Measurements from ENCODE around the gene ALDH16A1. TPM values are rescaled to one million over a fixed set of nuclear protein-coding genes. Genes with fewer than 3 reads are reported as not detected.

Gene ALDH16A1
- total and polyA plus RNA-seq, 2 of the 4 experiments (the other 2 are of a cell fraction), result 10.4 to 12.9 TPM

DNA sequence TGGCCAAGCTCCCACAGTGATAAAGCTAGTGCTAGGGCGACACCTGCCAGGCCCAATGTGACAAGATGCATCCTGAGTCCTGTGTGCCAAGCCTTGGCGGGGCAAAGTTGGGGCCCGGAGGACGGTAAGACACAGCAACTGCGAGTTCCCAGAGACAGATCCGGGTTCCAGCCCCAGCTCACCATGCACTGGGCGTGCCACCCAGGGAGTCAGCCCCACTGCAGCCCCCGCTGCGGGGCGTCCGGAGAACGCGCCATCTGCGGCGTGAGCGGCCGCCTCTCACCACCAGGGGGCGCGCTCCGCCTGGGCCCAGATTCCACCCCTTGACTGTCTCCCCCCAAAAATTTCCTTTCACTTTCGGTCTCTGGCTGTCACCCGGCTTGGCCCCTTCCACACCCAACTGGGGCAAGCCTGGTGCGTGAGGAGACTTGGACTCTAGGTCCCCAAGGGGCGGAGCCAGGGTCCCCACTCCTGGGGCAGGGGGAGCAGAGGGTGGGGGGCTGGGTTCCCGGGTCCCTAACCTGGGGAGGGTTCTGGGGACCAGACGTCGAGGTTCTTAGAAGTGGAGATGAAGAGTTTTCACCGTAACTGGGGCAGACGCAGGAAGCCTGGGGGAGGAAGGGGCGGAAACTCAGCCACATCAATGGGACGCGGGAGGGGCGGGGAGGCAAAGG, 21.0 kb downstream of the ALDH16A1 start, which contains the start of gene FLT3LG:
Gene FLT3LG, plus strand, starts transcription at position 348 of the 674 bp plus-strand sequence. CDS start 425 bp downstream, outside the sequence.
- H3K4me3 ChIP-seq (ENCODE audit: insufficient read depth, low read depth, low read length), result peak within 1 kb of the TSS; percentile 59
- H3K56ac ChIP-seq (ENCODE audit: extremely low read depth, insufficient read depth, low read length), result peak within 1 kb of the TSS; percentile 40
- H4K91ac ChIP-seq (ENCODE audit: insufficient read depth, low read depth, low read length), result peak within 1 kb of the TSS; percentile 81
- intact Hi-C loops (cut with micrococcal nuclease), result loop anchor here (1.0 kb wide), 2 partner anchors 73 to 96 kb away; no protein-coding TSS in a partner anchor
- H3K27ac ChIP-seq (ENCODE audit: insufficient read depth, low read length), result peak within 1 kb of the TSS; percentile 49
- peak within 1 kb of the TSS; percentile 92 for H3K14ac ChIP-seq (replicated peaks; ENCODE audit: low read depth, low read length)
- peaks cover 0 to 8% of the 10 kb centered on the region in 2 experiments; a peak in 2 of 4 replicates for H3K79me1 ChIP-seq (ENCODE audit: low read depth in 1 of 2, low read length in 2 of 2)
- H3K36me3 ChIP-seq (ENCODE audit: control insufficient read depth, insufficient read depth, low read length), result peaks cover 1% of the 10 kb centered on the region; the same call in 1 of the 2 replicates
- no peaks in the 10 kb centered on the region for H3K27me3 ChIP-seq (ENCODE audit: control insufficient read depth, insufficient read depth, low read length)
- H3K23ac ChIP-seq (ENCODE audit: low read depth, low read length), result peak within 1 kb of the TSS; percentile 73
- peak within 1 kb of the TSS; percentile 96 for H2AK9ac ChIP-seq (replicated peaks; ENCODE audit: low read depth, low read length, poor library complexity)
- peaks cover 11% of the 10 kb centered on the region; the same call in 1 of the 2 replicates for H3K4me1 ChIP-seq (ENCODE audit: control insufficient read depth, insufficient read depth, low read length)
- peak within 1 kb of the TSS; percentile 5 for H2BK5ac ChIP-seq (ENCODE audit: low read depth, low read length, poor library complexity, severe bottlenecking)
- in situ Hi-C loops (cut with MboI; ENCODE audit: low sequenced_read_pairs), result no loop called here
- 13% methylated on average over 15 of the region's 33 CpGs; no CpG with 5 or more reads in 1 of the 2 experiments for WGBS, 2 experiments (ENCODE audit: extremely low coverage in 2 of 2, insufficient read length in 1 of 2)
- H4K8ac ChIP-seq (ENCODE audit: low read depth in 2 of 2, low read length in 2 of 2), result peak within 1 kb of the TSS; percentile 85 to 96
- peak; percentile 69 for DNase-seq
- H2BK20ac ChIP-seq (ENCODE audit: low read depth, low read length), result 0 out of 2 replicates have a peak within 1 kb of the TSS, but pooled peaks have one; percentile 48
- no TSS peak for BruUV-seq (replicated peaks)
- H3K4ac ChIP-seq (ENCODE audit: low read depth, low read length), result peak within 1 kb of the TSS; percentile 96
- peak within 1 kb of the TSS; percentile 78 for H4K5ac ChIP-seq (ENCODE audit: low read depth, low read length)
- peak within 1 kb of the TSS; percentile 70 for H2BK120ac ChIP-seq (ENCODE audit: low read depth, low read length)
- H3K9ac ChIP-seq (ENCODE audit: low read depth, low read length), result peak within 1 kb of the TSS; percentile 82
- H2BK15ac ChIP-seq (ENCODE audit: low read depth, low read length), result peak within 1 kb of the TSS; percentile 58; the same call in 1 of the 3 replicates
- ATAC-seq (ENCODE audit: low read depth), result peak; percentile 85
- H3K18ac ChIP-seq (ENCODE audit: low read depth, low read length), result peak within 1 kb of the TSS; percentile 65; the same call in 1 of the 2 replicates
- peaks cover 12% of the 10 kb centered on the region; the same call in 1 of the 2 replicates for H3K9me1 ChIP-seq (ENCODE audit: insufficient read depth, low read length)
- ChIA-PET POLR2A (ENCODE audit: unreplicated experiment) (interaction anchor here (0.6 kb wide), 1 partner anchor 8 kb away, joined by 3 read pairs; no protein-coding TSS in a partner anchor), CTCF (interaction anchor here (0.6 to 1.3 kb wide), 5 partner anchors 15 to 375 kb away, joined by 3 to 5 read pairs (median 4); partner anchors contain the start of gene ALDH16A1)
- no peaks in the 10 kb centered on the region for H4K20me1 ChIP-seq (ENCODE audit: insufficient read depth, low read length)
- no peaks in the 10 kb centered on the region for H3K9me3 ChIP-seq (ENCODE audit: control insufficient read depth, insufficient read depth, low read length)
- dilution Hi-C loops (cut with HindIII; ENCODE audit: low sequenced_read_pairs, unreplicated experiment), result no loop called here
- peak within 1 kb of the TSS; percentile 96 for H2AFZ ChIP-seq (replicated peaks; ENCODE audit: low read length, poor library complexity)
- H3K4me2 ChIP-seq (ENCODE audit: low read depth, low read length), result peak within 1 kb of the TSS; percentile 93
- peak within 1 kb of the TSS; percentile 99 for H2AK5ac ChIP-seq (ENCODE audit: low read depth, low read length)
- TF ChIP-seq MAFK (IDR thresholded peaks at IDR 0.05; ENCODE audit: low read depth, low read length) (no peak), CHD1 (IDR thresholded peaks at IDR 0.05; ENCODE audit: low read depth, low read length) (no peak), NFE2L2 (IDR thresholded peaks at IDR 0.05; ENCODE audit: low read depth, low read length) (no peak), RFX5 (IDR thresholded peaks at IDR 0.05; ENCODE audit: low read depth, low read length) (0 out of 2 replicates have a peak, but pooled peaks have one; percentile 5), SMC3 (IDR thresholded peaks at IDR 0.05; ENCODE audit: low read depth, low read length) (peak; percentile 74), CEBPB (IDR thresholded peaks at IDR 0.05; ENCODE audit: low read depth, low read length) (no peak), BHLHE40 (IDR thresholded peaks at IDR 0.05; ENCODE audit: low read depth, low read length) (peak; percentile 13; the same call in 1 of the 2 replicates), FOS (IDR thresholded peaks at IDR 0.05; ENCODE audit: low read depth, low read length) (no peak), RAD21 (IDR thresholded peaks at IDR 0.05; ENCODE audit: low read length) (peak; percentile 69), MAZ (IDR thresholded peaks at IDR 0.05; ENCODE audit: borderline replicate concordance, low read depth, low read length) (peak; percentile 87), RCOR1 (IDR thresholded peaks at IDR 0.05; ENCODE audit: insufficient replicate concordance, low read length) (no peak), MXI1 (IDR thresholded peaks at IDR 0.05; ENCODE audit: borderline replicate concordance, low read depth, low read length) (peak; percentile 72)
- TF ChIP-seq, protein P1, sequence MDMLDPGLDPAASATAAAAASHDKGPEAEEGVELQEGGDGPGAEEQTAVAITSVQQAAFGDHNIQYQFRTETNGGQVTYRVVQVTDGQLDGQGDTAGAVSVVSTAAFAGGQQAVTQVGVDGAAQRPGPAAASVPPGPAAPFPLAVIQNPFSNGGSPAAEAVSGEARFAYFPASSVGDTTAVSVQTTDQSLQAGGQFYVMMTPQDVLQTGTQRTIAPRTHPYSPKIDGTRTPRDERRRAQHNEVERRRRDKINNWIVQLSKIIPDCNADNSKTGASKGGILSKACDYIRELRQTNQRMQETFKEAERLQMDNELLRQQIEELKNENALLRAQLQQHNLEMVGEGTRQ (IDR thresholded peaks at IDR 0.05; ENCODE audit: low read depth, low read length), result no peak
- TF ChIP-seq, protein P2, sequence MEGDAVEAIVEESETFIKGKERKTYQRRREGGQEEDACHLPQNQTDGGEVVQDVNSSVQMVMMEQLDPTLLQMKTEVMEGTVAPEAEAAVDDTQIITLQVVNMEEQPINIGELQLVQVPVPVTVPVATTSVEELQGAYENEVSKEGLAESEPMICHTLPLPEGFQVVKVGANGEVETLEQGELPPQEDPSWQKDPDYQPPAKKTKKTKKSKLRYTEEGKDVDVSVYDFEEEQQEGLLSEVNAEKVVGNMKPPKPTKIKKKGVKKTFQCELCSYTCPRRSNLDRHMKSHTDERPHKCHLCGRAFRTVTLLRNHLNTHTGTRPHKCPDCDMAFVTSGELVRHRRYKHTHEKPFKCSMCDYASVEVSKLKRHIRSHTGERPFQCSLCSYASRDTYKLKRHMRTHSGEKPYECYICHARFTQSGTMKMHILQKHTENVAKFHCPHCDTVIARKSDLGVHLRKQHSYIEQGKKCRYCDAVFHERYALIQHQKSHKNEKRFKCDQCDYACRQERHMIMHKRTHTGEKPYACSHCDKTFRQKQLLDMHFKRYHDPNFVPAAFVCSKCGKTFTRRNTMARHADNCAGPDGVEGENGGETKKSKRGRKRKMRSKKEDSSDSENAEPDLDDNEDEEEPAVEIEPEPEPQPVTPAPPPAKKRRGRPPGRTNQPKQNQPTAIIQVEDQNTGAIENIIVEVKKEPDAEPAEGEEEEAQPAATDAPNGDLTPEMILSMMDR (conservative IDR thresholded peaks at IDR 0.05; ENCODE audit: low read depth, low read length), result peak; percentile 97

Measured in IMR-90 (cell line).